Stimulated activated CD8-positive, alpha-beta memory T cell treated with anti-CD3 and anti-CD28 coated beads, Interleukin-7, amount 100 ng/mL, for 4 hours (primary cell): Measurements from ENCODE around the gene SDK2.

Source experiments
- DNase-seq, 2 donors: peaks; one replicate each; pipeline ENCODE4 v3.0.0-alpha.2; 2020; ENCODE audit warnings: low read depth in 2 of 2

Gene SDK2

DNA sequence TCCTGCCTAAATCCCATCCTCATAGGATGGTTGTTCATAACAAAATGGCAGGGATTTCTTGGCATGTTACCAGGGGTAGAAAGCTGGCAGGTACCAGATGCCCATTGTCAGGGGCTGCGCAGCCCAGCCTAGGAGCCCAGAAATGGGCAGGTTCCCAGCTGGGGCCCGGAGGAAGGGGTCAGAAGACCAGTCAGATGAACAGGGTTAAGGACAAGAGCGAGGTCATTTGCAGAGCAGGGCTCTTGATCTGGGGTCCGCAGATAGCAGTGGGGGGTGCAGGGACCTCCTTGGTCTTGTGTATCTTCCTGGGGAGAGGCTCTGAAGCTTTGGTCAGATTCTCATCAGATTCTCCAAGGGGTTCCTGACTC is 280.1 kb downstream of the SDK2 start:
- no peak for DNase-seq

DNA sequence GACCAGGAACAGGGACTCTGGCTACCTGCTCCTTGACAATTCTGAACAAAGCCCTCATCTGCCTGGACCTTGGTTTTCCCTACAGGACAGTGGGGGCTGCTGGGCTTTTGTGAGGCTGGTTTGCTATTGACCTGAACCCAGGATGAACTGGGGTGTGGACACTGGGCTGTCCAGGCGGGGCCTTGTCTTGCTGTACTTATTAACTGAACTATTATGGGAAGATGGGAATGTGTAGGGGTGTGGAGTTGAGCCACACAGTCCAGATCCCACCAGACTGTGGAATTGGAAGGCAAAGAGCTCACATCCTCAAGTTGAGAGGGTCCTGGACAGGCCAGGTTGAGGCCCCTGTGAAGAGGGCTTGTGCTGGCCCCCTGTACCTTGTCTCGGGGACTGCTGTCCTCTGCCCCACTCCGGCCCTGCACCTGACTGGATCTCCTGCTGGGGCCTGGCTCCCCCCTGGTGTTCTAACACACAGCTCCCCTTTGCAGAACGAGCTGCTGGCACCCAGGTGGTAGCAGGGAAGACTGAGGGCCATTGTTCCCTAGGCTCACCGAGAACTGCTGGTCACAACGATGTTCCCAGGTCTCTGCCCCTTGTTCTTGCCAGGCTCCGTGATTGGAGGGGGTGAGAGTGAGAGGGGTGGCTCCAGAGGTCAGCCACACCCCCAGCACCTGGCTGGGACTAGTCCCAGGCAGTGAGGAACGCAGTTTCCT is 280.6 kb downstream of the SDK2 start:
- no peak for DNase-seq

DNA sequence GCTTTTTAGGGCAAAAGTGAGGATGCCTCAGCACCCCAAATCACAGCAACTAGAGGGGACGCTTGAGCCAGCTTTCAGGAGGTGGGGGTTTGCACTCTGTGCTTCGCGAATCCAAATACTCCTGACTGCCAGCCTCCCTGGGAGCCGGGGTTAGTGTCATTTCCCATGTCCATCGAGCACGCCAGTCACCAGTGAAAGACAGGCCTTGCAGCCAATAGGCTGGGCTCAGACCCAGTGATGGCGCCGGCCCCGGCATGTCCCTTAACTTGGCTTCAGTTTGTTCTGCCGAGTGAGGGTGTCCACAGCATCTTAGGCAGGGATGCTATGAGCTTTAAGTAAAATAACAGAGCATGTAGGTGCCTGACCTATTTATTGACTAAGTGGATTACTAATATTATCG is 281.5 kb downstream of the SDK2 start:
- no peak for DNase-seq

DNA sequence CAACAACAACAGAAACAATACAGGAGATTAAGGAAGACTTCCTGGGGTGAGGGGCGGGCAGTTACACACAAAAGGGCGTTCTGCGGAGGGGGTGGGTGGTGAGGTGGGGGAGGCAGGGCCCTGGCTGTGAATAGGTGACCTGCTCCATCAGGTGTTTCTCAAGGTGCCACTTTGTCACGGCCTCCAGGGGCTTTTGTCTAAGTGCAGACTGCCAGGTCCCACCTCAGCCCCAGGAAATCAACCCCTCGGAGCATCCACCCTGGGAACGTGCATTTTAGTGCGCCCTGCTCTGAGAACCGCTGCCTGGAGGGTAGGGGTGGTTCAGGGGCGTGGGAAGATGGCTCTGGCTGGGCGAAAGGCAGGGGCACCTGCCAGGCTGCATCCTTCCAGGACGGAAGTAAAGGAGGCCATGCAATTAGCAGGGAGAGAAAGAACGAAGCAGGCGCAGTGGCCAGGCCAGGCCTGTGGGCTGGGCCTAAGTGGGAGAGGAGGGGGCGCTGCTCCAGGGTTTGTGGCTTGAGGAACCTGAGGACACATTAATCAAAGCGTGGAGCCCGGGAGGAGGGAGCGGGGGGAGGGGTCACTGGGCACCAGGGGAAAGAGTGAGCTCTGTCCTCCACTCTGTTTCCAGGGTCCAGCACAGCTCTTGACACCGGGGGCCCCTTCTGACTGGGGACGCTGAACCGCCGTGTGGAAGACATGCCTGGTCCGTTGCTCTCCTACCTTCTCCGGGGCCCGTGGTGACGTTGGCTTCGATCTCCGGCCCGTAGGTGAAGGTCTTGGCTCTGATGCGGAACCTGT is 283.1 kb downstream of the SDK2 start:
- DNase-seq, result no peak

DNA sequence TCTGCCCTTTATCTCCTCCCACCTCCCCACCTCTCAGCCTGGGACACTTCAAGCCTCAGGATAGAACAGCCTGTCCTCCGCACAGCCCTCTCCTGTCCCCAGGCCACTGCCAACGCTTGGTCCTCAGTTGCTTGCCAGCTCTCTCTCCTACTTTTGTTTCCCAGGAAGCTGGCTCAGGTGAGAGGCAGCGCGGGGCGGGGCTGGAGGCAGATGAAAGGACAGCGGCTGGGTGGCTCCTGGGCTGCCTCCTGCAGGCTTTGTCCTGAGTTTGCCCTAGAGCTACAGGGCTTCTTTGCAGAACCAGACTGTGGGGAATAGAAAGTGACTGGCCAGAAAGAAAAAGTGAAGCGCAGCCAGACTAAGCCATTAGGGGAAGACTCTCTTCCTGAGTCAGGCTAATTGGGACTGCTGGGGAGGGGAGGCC is 284.2 kb downstream of the SDK2 start:
- no peak for DNase-seq

DNA sequence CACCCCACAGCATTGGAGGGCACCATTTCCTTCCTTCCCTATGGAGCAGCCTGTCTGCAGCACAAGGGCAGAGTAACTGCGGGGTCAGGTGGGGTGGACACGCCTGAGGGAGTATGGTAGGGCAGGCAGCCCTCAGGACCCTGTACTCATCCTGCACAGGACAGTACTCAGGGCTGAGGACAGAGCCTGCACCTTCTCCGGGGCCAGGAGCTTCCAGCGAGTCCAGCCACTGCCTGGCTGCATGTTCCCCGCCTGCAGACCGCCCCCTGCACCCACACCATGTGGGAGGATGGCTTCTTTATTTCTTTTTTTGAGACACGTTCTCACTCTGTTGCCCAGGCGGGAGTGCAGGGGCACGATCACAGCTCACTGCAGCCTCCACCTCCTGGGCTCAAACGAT is 284.9 kb downstream of the SDK2 start:
- no peak for DNase-seq

DNA sequence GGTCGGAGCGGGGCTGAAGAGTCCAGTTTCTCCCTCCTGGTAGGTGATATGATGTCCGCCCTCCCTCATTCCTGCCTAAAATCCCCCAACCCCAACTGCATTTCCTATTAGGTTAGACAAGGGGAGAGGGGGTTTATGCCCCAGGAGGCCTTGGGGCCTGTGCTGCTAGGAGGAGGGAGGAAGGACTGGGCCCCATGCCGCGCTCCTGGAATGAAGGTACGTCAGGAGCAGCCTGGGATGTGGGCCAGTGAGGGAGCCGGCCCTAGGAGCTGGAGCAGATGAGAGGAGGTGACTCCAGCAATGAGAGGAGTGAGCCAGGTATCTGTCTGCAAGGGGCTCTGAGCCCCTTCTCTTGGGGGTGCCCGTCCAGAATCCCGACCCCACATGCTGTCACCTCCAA is 285.6 kb downstream of the SDK2 start:
- DNase-seq, result no peak

DNA sequence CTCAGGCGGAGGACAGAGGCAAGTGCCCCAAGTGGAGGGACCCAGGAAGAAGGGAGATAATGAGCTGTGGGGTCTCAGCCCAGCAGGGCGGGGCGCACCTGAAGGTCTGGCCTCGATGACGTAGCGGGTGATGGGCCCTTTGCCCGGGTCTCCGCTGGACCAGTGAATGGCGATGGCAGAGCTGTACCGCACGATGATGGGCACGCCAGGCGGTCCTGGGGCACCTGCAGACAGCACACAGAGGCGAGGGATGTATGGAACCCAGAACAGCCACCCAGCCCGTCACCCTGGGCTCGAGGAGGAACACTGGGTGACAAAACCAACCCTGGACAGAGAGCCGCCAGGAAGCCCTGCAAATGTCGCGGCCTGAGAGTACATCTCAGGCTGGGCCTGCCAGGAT is 286.3 kb downstream of the SDK2 start:
- no peak for DNase-seq

DNA sequence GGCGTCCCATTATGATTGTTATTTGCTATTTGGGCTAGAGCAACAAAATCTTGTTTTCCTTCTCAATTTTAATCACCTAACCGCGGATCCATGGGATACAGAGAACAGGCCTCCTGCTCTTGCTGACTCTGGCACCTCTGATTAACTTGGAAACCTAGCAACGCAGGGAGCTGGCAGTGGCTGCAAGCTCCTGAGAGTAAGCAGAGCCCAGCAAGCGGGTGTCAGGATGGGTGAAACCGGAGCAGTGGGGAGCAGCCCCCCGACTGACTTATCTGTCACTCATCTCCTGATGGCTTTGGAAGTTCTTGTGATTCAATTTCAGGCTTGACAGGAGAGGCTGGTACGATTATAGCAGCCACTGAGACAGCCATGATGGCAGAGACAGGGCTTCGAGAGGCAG is 286.9 kb downstream of the SDK2 start:
- no peak for DNase-seq

DNA sequence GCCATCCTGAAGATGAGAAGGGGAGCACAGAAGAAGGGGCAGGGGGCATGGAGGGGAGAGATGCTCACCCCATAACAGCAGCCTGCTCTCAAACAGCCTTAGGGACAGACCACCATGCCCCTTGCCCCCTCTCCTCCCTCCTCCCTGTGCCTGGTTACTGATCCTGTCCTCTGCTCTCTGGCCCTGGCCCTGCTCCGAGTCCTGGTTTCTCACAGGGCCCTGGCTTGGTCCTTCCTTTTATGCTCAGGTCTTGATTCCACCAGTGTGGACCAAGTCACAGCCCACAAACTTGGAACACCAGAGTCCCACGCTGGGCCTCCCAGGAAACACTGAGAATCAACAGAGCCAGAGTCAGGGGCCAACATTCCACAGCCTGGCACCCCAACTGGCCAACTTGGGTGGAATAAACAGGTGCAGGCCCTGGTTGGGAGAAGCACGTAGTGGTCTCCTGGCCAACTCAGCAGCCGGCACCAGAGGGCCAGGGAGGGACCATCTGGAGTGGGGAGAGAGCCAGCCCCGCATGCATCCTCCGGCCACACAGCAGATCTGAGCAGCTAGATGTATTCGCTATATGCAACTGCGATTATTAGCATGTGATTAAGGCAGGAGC is 287.6 kb downstream of the SDK2 start:
- no peak for DNase-seq

DNA sequence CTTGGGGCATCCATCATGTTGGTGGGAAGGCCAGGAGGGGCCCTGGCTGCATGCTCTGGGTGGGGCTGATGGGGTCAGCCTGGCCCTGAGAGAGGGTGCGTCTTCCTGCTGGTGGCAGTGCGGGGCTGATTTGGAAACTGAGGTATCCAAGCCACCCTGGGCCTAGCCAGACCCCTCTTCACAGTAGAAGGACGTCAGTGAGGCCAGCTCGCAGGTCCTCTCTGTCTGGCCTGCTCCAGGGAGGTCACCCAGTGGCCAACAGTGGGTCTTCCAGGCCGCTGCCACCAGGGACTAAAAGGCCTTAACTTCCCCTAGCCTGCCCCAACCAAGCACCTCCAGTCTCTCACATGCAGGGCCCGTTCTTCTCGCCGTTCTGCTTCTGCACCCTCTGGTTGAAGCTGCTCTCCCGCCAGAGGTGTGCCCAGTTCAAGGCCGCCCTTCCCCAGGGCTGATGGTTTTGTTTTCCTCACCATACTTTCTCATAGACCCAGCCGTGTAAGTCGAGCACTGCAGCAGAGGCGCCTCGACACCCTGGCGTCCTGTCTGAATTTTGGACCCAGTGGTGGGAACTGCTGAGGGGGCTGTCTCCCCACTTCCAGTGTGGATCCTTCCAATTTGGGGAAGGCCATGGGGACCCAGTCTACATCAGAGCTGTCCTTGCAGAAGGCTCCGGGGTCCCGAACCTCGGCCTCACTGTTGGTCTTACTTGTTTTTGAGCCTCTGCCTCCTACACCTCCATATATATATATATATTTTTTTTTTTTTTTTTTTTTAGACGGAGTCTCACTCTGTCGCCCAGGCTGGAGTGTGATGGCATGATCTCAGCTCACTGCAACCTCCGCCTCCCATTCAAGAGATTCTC is 289.6 kb downstream of the SDK2 start:
- DNase-seq, result no peak

DNA sequence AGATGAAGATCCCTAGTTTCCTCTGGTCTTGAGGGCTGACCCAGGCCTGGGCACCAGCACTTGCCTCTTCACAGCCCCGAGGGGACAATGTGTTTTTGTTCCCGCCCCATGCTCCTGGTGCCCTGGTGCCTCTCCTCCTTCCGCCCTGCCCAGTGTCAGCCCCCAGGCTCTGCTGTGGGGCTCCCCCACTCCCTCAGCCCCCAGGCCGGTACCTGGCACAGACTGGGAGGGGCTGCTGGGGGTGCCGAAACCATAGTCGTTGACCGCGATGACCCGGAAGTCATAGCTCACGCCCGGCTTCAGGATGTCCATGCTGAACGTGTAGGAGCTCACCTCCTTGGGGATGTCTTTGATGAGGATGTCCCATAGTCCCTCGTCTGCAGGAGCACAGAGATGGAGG is 292.0 kb downstream of the SDK2 start:
- DNase-seq, result no peak

DNA sequence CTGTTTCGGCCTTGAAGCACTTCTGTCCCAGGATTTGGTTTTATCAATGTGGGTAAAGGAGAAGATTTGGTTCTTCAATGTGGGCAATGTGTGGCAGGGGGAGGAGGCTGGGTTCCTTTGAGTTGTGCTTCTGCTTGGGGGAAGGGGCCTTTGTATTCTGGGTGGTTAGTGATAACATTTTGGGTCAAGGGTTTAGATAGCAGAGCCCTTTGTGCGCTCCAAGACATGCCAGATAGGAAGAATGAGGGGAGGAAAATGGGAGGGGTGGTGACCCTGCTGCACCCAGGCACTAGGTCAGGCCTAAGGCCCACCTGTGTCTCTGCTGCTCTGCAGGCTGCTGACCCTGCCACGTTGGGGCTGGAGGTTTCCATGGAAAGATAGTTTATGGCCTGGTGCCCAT is 292.5 kb downstream of the SDK2 start:
- DNase-seq, result no peak

DNA sequence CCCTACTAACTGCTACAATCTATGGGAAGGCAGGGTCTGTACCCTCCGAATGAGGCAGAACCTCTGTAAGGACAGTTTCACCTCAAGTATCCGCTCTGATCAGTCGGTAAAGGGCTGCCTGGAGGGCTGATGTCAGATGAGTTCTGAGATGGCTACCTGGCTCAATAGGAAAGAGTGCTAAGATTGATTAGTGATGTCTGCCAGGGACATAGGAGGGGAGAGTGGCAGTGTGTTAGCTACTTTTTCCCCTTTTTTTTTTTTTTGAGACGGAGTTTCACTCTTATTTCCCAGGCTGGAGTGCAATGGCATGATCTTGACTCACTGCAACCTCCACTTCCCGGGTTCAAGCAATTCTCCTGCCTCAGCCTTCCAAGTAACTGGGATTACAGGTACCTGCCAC is 293.4 kb downstream of the SDK2 start:
- no peak for DNase-seq

DNA sequence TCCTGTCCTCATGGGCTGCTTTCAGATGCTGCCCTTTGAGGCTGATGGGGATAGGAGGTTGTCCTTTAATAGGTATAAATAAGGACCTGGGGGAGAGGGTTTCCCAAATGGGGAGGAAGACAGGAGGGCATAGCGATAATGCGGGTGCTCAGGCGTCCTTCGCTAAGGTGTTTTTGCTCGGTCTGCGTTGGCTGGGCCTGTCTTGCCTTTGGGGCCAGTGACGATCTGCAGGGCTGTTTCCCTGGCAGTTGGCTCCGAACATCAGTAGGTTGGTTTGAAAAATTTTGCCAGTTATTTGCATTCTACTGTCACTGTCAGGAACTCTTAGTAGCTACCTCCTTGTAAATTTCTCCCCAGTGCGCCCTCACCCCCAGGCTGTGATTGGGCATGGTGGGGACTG is 294.6 kb downstream of the SDK2 start:
- DNase-seq, result no peak

DNA sequence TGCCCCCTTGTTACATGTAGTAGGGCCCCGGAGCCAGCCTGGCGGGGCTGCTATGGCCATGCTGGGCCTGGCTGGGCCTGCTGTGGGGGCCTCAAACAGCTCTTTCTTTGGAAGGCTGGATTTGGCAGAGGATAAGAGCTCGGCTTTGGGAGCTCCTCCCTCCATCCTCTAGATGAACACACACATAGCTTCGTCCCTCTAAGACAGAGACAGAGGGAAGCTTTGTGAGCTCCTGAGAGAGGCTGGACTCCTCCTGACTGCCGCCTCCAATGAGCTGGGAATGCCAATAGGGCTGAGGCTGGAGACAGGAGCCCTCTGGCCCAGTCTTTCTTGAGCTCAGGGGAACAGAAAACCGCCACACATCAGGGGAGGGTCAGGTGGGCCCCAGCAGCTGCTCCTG is 295.1 kb downstream of the SDK2 start:
- DNase-seq, result no peak

DNA sequence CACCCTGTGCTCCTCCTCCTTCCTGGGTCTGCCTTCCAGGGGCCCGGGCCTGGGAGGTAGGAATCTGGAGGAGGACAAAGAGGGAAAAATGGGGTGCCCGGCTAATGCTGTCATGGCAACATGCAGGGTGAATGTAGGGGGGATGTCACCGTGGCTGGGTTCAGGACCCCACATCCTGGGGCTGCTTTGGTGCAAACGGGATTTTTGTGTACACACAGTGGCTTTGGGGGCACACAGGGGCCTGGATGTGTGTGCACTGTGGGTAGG is 295.5 kb downstream of the SDK2 start:
- no peak for DNase-seq

DNA sequence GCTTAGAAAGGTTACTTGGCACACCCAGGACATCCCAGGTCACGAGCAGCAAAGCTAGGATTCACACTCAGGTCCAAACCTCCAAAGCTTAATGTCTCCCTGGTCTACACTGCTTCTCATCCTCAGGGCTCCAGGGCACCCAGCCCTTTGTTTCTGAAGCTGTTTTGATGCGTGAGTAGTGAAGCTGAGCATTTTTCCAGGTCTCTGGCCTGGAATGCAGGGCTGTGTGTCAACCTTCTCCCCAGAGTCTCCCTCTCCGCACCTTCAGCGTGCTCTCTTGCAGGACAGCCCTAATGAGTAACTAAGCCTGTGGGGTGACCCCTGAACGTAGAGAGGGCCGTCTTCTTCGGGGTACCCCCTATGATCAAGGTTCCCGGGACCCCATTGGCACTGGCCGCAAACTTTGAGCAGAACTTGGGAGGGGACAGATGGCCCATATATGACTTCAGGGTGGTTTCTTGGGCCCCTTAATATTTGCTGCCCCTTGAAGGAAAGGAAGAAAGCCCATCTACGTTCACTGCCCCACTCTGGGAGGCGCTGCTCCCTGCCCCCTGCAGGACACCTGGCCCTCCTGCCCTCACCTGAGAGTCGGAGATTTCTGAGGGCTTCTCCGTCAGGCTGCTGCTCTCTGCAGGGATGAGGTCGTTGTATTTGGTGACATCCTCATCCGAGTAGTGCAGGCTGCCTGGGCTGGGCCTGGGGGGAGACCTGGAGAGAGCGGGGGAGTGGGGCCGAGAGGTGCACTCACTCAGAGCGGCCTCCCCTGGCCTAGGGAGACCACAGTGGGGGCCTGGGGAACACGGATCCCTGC is 296.0 kb downstream of the SDK2 start:
- no peak for DNase-seq

DNA sequence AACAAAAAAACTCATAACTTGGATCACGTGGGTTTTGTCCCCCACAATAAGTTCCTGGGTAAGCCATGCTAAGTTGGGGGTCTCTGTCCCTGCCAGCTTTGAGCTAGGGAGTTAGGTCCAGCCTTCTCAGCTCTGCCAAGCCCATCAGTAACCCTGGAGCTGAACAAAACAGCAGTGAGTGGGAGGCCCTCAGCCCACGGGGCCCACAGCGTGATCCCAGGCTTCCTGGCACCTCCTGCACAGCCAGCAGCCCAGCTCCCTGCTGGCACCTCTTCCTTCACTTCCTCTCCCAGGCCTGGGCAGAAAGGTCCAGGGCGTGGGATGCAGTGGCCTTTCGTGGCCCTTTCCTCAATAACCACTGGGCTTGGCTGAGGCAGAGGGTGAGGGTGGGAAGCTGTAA is 296.9 kb downstream of the SDK2 start:
- DNase-seq, result no peak

DNA sequence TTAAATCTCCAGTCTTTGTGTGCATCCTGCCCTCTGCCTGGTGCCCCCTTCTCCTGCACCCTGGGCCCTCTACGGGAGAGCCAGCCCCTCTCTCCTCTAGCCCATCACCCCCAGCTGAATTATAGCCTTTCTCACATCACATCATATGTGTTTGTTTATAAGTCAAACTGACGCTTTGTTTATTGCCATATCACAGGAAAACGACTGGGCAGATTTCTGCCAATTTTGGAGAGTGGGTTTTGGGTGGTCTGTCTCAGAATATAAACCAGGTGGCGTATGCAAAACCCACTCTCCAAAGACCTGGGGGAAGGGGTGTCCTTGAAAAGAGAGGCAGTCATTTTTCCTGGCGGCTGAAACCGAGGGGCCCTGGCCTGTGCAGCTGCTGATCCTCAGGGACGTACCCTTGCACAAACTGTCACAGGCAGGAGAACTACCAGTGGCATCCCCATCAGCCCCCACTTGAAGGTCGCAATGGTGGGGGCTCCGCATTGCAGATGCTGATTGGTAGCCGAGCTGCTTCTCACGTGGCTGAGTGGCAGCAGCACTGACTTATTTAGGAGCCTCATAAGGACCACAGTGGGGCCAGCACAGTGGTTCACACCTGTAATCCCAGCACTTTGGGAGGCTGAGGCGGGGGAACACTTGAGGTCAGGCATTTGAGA is 297.6 kb downstream of the SDK2 start:
- DNase-seq, result no peak
